ENCODE measurements around the gene BMPR1B.

DNA sequence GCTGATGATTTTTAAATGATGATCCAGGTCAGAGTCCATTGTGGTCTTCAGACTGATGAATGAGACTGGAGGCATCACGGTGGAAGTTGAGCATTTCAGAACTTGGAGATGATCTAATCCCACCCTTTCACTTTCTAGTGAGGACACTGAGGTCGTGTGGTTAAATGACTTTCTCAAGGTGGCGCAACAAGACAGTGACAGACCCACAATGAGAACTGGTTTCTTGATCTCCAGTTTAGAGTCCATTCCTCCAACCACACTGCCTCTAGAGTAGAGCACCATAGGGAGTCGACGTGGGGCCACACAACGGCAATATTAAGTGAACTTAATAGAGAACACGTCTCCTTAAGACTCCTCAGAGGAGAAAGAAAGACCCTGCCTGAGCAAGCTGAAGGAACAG is 410.1 kb downstream of the BMPR1B start:
- TF ChIP-seq POLR2A (IDR thresholded peaks at IDR 0.05): no peak
- no peak for TF ChIP-seq CTCF (IDR thresholded peaks at IDR 0.05)
- no peak for TF ChIP-seq POLR2AphosphoS5 (IDR thresholded peaks at IDR 0.05)
